ENCODE measurements around the gene PRLH. TPM values are rescaled to one million over a fixed set of nuclear protein-coding genes. Genes with fewer than 3 reads are reported as not detected.

Gene PRLH
- total RNA-seq, 1 donor from 2014 or later, result not detected

- DNase-seq (ENCODE audit: low spot score, unreplicated experiment), result no peak
- TF ChIP-seq CTCF (IDR thresholded peaks at IDR 0.05; ENCODE audit: unreplicated experiment), result no peak
- Mint-ChIP-seq H3K27ac (no peak overlapping the region), H3K36me3 (ENCODE audit: insufficient read depth) (no peaks in the 10 kb centered on the region), H3K4me1 (ENCODE audit: low read depth) (peaks cover 9% of the 10 kb centered on the region), H3K27me3 (no peaks in the 10 kb centered on the region), H3K9me3 (ENCODE audit: low read depth) (no peaks in the 10 kb centered on the region), H3K4me3 (ENCODE audit: low read depth) (no peak overlapping the region)
These were observed 26.1 kb upstream of the PRLH start for GRCh38 chr2:237540223-237540775.

DNA sequence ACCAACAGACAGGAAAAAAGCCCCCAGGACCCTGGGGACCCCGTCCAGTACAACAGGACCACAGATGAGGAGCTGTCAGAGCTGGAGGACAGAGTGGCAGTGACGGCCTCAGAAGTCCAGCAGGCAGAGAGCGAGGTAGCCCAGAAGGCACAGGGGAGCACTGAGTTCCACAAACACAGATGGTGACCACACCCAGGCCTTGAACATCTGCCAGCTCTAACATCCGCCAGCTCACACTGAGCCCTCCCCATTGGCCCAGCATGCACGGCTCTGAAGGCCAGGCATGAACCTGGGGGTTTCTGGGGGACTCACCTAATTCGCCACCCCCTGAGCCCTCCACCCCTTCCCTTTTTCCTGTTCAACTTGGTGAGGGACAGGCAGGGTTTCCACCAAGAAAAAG, 25.6 kb upstream of the PRLH start:
- Mint-ChIP-seq H3K9me3 (ENCODE audit: low read depth) (no peaks in the 10 kb centered on the region), H3K27ac (peak overlapping the region; percentile 59), H3K27me3 (no peaks in the 10 kb centered on the region), H3K4me3 (ENCODE audit: low read depth) (no peak overlapping the region), H3K4me1 (ENCODE audit: low read depth) (peaks cover 7% of the 10 kb centered on the region), H3K36me3 (ENCODE audit: insufficient read depth) (no peaks in the 10 kb centered on the region)
- no peak for DNase-seq (ENCODE audit: low spot score, unreplicated experiment)
- no peak for TF ChIP-seq CTCF (IDR thresholded peaks at IDR 0.05; ENCODE audit: unreplicated experiment)

GRCh38 chr2:237541243-237541642, 25.1 kb upstream of the PRLH start:
- no peak for TF ChIP-seq CTCF (IDR thresholded peaks at IDR 0.05; ENCODE audit: unreplicated experiment)
- H3K9me3 Mint-ChIP-seq (ENCODE audit: low read depth), result no peaks in the 10 kb centered on the region
- no peaks in the 10 kb centered on the region for H3K36me3 Mint-ChIP-seq (ENCODE audit: insufficient read depth)
- no peak for DNase-seq (ENCODE audit: low spot score, unreplicated experiment)
- no peaks in the 10 kb centered on the region for H3K27me3 Mint-ChIP-seq
- H3K4me3 Mint-ChIP-seq (ENCODE audit: low read depth), result no peak overlapping the region
- peaks cover 10% of the 10 kb centered on the region for H3K4me1 Mint-ChIP-seq (ENCODE audit: low read depth)
- no peak overlapping the region for H3K27ac Mint-ChIP-seq

- no peak for DNase-seq (ENCODE audit: low spot score, unreplicated experiment)
These were observed 24.2 kb upstream of the PRLH start for GRCh38 chr2:237542001-237542704.

More at GRCh38 chr2:237542001-237542704, 24.2 kb upstream of the PRLH start:
- H3K27ac Mint-ChIP-seq, result no peak overlapping the region
- no peak overlapping the region for H3K4me3 Mint-ChIP-seq (ENCODE audit: low read depth)
- peaks cover 10% of the 10 kb centered on the region for H3K4me1 Mint-ChIP-seq (ENCODE audit: low read depth)
- H3K36me3 Mint-ChIP-seq (ENCODE audit: insufficient read depth), result no peaks in the 10 kb centered on the region
- TF ChIP-seq CTCF (IDR thresholded peaks at IDR 0.05; ENCODE audit: unreplicated experiment), result no peak
- H3K27me3 Mint-ChIP-seq, result no peaks in the 10 kb centered on the region
- H3K9me3 Mint-ChIP-seq (ENCODE audit: low read depth), result no peaks in the 10 kb centered on the region
